ENCODE results near the gene ZNF274.
A peak's percentile ranks its signal among the peaks of the same experiment; 100 is the strongest.
"Not testable (repeated sequence)": the region's sequence is repeated elsewhere in the genome, so short reads cannot be mapped to it uniquely, and the experiment has no call there.

Gene ZNF274

GRCh38 chr19:58182989-58183816 lies at the start of gene ZNF274:
Gene ZNF274, plus strand, starts transcription at chr19:58183061. Its CDS starts 905 bp downstream, at chr19:58183966.
- DNase-seq: peak; percentile 85 to 90 (median 87)

DNA sequence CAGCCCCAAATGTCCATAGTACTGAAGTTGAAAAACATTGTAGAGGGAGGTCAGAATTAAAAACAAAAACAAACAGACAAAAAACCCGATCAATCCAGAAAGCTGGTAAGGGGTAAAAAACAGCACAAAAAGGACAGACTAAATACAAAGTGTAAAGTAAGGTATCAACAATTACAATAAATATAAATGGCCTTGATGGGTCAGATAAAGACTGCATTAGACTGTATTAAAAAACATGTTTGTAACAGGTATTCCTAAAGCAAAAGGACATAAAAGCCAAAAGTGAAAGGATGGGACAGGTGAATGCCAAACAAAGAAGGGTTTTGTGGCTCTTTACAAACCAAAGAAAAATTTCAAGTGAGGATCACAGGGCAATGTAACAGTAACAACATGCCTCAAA lies 48.6 kb upstream of the ZNF274 start:
- no peak for DNase-seq

GRCh38 chr19:58145849-58146248 lies 37.0 kb upstream of the ZNF274 start:
- DNase-seq: no peak

GRCh38 chr19:58147475-58147874 lies 35.4 kb upstream of the ZNF274 start:
- not testable (repeated sequence) for DNase-seq

DNA sequence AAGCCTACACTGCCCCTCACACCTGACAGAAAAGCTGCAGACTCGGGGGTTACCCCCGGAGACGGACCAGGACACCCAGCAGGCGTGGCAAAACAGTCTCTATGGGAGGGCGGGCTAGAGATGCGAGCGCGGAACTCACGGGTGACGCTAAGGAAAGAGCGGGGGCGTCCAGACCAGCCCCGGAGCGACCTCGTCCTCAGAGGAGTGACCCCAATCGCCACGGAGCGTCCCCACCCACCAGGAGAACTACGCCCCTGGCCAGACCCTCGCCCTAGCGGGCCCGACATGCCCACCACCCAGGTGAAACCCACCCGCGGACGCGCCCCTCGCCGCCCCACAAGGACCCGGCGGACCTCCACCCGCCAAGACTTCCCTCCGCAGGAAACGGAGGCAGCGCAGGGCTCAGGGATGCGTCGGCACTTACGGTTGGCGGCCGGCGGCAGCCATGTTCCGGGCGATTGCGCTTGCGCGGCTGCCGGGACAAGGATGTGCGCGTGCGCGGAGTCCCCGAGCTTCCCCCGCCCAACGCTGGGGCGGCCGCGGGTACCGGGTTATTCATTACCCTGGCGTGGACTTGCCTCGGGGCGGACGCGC lies 32.4 kb upstream of the ZNF274 start, which contains the start of gene ZNF329:
ZNF329 (minus strand) TSS at position 462 of the 594 bp plus-strand sequence. CDS start 21,286 bp downstream, outside the sequence.
- DNase-seq: peak; percentile 83 to 88 (median 87)

DNA sequence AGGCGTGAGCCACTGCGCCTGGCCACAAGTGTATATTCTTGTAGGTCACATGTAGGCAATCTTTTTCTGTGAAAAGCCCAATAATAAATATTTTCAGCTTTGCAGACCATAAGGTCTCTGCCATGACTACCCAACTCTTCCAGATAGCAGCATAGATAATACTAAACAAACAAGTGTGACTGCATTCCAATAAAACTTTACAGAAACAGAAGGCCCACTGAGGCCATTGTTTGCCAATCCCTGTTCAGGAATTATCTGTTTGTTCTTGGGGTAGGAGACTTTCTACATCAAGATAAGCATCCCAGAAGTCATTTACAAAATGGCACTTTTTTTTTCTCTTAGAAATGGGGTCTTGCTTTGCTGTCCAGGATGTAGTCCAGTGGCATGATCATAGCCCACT lies 29.5 kb upstream of the ZNF274 start:
- DNase-seq: no peak

- DNase-seq: no peak
Measured at GRCh38 chr19:58154287-58154678, 28.6 kb upstream of the ZNF274 start.

DNA sequence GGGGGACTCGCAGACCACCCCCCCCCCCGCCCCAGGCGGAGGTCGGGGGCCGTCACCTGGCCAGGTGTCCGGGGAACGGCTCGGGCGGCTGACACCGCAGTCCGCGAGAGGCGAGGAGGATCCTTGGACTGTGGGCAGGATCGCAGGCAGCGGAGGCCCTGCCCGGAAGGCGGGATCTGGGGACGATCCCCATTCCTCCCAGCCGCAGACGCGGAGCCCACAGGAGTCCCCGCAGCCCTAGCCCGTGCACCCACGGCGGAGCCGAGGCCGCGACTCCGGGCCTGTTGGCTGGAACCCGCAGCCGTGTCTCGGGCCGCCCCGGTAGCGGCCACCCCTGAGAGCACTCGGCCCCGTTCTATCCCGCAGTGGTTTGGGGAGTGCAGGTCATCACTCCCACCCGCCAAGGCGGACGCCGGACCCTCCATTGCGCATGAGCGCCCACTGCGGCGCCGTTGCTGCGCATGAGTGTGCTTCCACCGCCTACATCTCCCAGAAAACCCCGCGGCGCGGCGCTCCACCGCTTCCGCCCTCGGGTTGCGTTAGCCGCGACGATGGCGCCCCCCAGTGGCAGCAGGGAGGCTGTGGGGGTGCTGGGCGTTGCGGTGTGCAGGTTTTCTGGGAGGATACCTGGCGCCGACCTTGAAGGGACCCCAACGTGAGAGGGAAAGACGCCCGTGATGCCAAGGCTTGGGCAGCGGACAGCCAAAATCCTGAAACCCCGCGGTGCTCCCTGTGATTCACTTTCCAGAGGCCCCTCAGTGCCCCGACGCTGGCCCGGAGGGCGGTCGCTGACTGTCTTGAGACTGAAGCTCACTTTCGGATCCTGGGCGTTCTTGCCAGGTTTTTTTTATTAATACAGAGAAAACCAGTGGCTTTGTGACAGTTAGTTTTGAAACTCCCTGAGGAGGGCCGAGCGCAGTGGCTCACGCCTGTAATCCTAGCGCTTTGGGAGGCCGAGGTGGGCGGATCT lies 27.9 kb upstream of the ZNF274 start:
- DNase-seq: peak; percentile 91 to 97 (median 95)

DNA sequence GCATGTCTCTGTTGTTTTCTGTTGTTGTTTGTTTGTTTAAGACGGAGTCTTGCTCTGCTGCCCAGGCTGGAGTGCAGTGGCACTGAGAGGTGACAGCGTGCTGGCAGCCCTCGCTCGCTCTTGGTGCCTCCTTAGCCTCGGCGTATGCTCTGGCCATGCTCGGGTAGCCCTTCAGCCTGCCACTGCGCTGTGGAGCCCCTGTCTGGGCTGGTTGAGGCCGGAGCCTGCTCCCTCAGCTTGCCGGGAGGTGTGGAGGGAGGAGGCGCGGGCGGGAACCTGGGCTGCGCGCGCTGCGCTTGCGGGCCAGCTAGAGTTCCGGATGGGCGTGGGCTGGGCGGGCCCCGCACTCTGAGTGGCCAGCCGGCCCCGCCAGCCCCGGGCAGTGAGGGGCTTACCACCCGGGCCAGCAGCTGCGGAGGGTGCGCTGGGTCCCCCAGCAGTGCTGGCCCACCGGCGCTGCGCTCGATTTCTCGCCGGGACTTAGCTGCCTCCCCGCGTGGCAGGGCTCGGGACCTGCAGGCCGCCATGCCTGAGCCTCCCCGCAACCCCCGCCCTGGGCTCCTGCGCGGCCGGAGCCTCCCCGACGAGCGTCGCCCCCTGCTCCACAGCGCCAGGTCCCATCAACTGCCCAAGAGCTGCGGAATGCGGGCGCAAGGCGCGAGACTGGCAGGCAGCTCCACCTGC lies 25.7 kb upstream of the ZNF274 start:
- peak in 1 of 3 experiments; percentile 1 for DNase-seq

DNA sequence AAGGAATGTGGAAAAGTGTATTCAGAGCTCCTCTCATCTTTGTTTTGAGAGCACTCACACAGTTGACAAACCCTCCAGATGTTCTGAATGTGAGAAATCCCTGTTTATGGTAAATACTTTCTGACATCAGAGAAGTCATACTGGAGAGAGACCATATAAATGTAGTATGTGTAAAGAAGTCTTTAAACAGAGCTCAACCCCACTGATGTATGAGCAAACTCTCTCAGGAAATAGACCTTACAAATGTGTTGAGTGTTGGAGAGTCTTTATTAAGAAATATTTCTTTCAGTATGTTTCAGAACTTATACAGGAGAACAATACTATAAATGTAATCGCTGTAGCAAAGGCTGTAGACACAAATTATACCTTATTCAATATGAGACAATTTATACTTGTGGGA lies 16.6 kb upstream of the ZNF274 start:
- no peak for DNase-seq

- DNase-seq: no peak
Measured at GRCh38 chr19:58166708-58167280, 16.1 kb upstream of the ZNF274 start.

- no peak for DNase-seq
Measured at GRCh38 chr19:58170860-58171259, 12.0 kb upstream of the ZNF274 start.

GRCh38 chr19:58181902-58182576 lies 822 bp upstream of the ZNF274 start:
- DNase-seq: peak in 1 of 3 experiments; percentile 25

- DNase-seq: peak in 1 of 3 experiments; percentile 60
Measured at GRCh38 chr19:58182577-58182988, 278 bp upstream of the ZNF274 start.

DNA sequence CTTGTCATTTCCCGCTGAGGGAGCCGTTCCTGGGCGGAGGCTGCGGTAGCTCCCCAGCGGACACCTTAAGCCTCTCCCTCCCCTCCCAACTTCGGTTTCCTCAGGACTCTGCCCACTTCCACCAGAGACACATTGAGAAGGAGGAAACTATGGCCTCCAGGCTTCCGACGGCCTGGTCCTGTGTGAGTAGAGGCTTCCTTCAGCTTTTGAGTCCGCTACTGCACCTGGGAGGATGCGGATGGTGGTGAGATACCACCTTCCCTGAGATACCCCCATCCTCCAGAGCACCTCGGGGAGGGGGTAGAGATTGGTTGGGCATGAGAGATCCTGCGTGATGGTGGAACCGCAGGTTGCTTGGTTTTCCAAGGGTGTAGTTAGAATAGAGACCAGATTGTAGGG lies 955 bp downstream of the ZNF274 start:
- peak in 1 of 3 experiments; percentile 25 for DNase-seq

DNA sequence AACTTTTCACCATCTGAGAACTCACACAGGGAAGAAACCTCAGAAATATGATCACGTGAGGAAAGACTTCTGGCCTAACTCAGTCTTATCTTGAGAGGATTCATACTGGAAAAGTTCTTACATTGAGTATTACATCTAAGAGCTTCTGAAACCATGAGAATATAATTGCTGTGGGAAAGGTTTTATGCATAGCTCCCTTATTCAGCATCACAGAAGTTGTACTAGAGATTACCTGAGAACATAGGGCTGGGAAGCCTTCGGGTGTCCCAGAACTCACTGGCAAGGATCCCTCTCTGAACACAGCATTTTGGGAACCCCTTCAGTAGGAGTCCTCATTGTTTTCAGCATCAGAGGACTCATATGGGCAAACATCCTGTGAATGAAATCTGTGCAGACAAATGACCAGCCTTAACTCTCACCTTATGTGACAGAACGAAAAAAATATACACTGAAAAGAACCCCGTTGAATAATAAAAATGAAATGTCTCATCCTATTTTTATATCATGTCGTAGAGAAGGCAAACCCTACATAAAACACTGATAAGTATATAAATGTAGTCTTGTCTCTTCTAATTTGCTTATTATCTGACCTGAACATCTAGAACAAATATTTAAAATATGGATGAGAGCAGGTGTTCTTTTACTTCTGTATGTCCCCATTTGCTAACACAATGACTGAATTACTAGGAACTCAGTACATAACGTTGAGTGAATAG lies 14.2 kb downstream of the ZNF274 start:
- DNase-seq: peak in 1 of 3 experiments; percentile 38

GRCh38 chr19:58203814-58204475 lies 21.1 kb downstream of the ZNF274 start:
- DNase-seq: no peak

- no peak for DNase-seq
Measured at GRCh38 chr19:58204566-58204965, 21.7 kb downstream of the ZNF274 start.

GRCh38 chr19:58209577-58209976 lies 26.7 kb downstream of the ZNF274 start:
- no peak for DNase-seq
